BJ (cell line): ENCODE measurements around the gene TAAR6. TPM values are rescaled to one million over a fixed set of nuclear protein-coding genes. Genes with fewer than 3 reads are reported as not detected.

Experiments
- CTCF ChIA-PET: fragments of 350-600 bp; formaldehyde crosslinking; extraction: SDS; loops from one replicate; lab custom pipeline; 2021; ENCODE audit warnings: antibody characterized with exemption, inconsistent platforms; lab: Yijun Ruan, JAX
- POLR2A ChIA-PET: fragments of 300-600 bp; sonication (Branson Sonifier 250); formaldehyde crosslinking; extraction: SDS; loops from one replicate; lab custom pipeline; 2021; ENCODE audit warnings: antibody characterized with exemption; lab: Charles Lee
- DNase-seq: peaks from one replicate; pipeline ENCODE4 v3.0.0-alpha.2; 2011; ENCODE audit warnings: low read depth
- H3K27me3 ChIP-seq: 2 replicates; pipeline ENCODE4 v1.6.0; 2011; ENCODE audit warnings: low read length; ENCODE audit not compliant: control insufficient read depth, insufficient read depth
- H3K36me3 ChIP-seq: 2 replicates; pipeline ENCODE4 v1.5.1; 2011; ENCODE audit warnings: low read length; ENCODE audit not compliant: control insufficient read depth, insufficient read depth
- H3K4me3 ChIP-seq: 2 replicates; pipeline ENCODE4 v1.5.1; 2011; ENCODE audit warnings: low read depth, mild to moderate bottlenecking, control low read depth, low read length
- CTCF ChIP-seq: IDR thresholded peaks from 2 replicates; pipeline ENCODE4 v1.5.1; 2011; ENCODE audit warnings: low read depth, mild to moderate bottlenecking, control low read depth, inconsistent platforms, low read length, moderate library complexity; ENCODE audit not compliant: insufficient read depth
- polyA plus RNA-seq: library from polyadenylated mRNA; depleted of rRNA; stranded (reverse); fragments of >200 nt; gene quantifications from 2 replicates; pipeline ENCODE4 v1.2.3, GENCODE V29; 2011; rRNA removed
- small RNA-seq: library from RNA; depleted of rRNA; stranded (forward); fragments of <200 nt; gene quantifications from one replicate; pipeline ENCODE3, GENCODE V24; 2012; ENCODE audit warnings: low replicate concordance, low read depth; ENCODE audit not compliant: insufficient read length

The TAAR6 gene
- polyA plus RNA-seq, 1 experiment: not detected

GRCh38 chr6:132611616-132612015 is 41.5 kb downstream of the TAAR6 start:
- DNase-seq: no peak
- ChIA-PET POLR2A (no interaction called here), CTCF (no interaction called here)
- H3K4me3 ChIP-seq: no peak overlapping the region
- no peaks in the 10 kb centered on the region for H3K27me3 ChIP-seq
- TF ChIP-seq CTCF: no peak
- H3K36me3 ChIP-seq: no peaks in the 10 kb centered on the region

GRCh38 chr6:132612449-132613108 is 42.5 kb downstream of the TAAR6 start:
- ChIA-PET POLR2A (no interaction called here), CTCF (interaction anchor here (1.4 kb wide), 1 partner anchor 333 kb away, joined by 3 read pairs; no protein-coding TSS in a partner anchor)
- H3K27me3 ChIP-seq: no peaks in the 10 kb centered on the region
- no peaks in the 10 kb centered on the region for H3K36me3 ChIP-seq
- no peak overlapping the region for H3K4me3 ChIP-seq
- DNase-seq: no peak
- TF ChIP-seq CTCF: no peak

GRCh38 chr6:132614554-132614953 is 44.4 kb downstream of the TAAR6 start:
- no peak for TF ChIP-seq CTCF
- H3K4me3 ChIP-seq: no peak overlapping the region
- no peaks in the 10 kb centered on the region for H3K27me3 ChIP-seq
- H3K36me3 ChIP-seq: no peaks in the 10 kb centered on the region
- no peak for DNase-seq
- ChIA-PET CTCF (no interaction called here), POLR2A (no interaction called here)

- ChIA-PET POLR2A (no interaction called here), CTCF (no interaction called here)
- H3K36me3 ChIP-seq: no peaks in the 10 kb centered on the region
- no peak for TF ChIP-seq CTCF
- H3K27me3 ChIP-seq: no peaks in the 10 kb centered on the region
- no peak for DNase-seq
- no peak overlapping the region for H3K4me3 ChIP-seq
These were observed 46.6 kb downstream of the TAAR6 start for GRCh38 chr6:132616677-132617076.

Small RNA genes lying within 50 kb of the gene (small RNA-seq; reads per million reads assigned to genes)
- not detected for gene TAAR7P

Other genes starting within 250 kb of the TAAR6 start
- 71.3 and 121 TPM in 2 replicates for gene MOXD1, start 168.8 kb upstream of the TAAR6 start, polyA plus RNA-seq
- gene STX7, start 57.2 kb upstream of the TAAR6 start, polyA plus RNA-seq: 31.0 and 51.2 TPM in 2 replicates
- not detected in 2 replicates for gene TAAR9, start 32.0 kb upstream of the TAAR6 start, polyA plus RNA-seq
- not detected in 2 replicates for gene TAAR8, start 17.6 kb upstream of the TAAR6 start, polyA plus RNA-seq
- not detected in 2 replicates for gene TAAR5, start 19.4 kb downstream of the TAAR6 start, polyA plus RNA-seq
- gene TAAR2, start 54.0 kb downstream of the TAAR6 start, polyA plus RNA-seq: not detected in 2 replicates
- gene TAAR1, start 88.9 kb downstream of the TAAR6 start, polyA plus RNA-seq: not detected in 2 replicates
- not detected in 2 replicates for gene VNN1, start 143.7 kb downstream of the TAAR6 start, polyA plus RNA-seq
- gene VNN2, start 187.6 kb downstream of the TAAR6 start, polyA plus RNA-seq: not detected in 2 replicates
- 0.63 and 1.9 TPM in 2 replicates for gene SLC18B1, start 228.3 kb downstream of the TAAR6 start, polyA plus RNA-seq
- 3,063 and 4,031 TPM in 2 replicates for gene RPS12, start 244.2 kb downstream of the TAAR6 start, polyA plus RNA-seq